Brain pericyte (primary cell): ENCODE measurements around the gene CABLES1.

ENCODE experiments used
- DNase-seq: peaks from one replicate; pipeline ENCODE4 v3.0.0-alpha.2; 2012; ENCODE audit warnings: low read depth, low spot score

CABLES1 gene

DNA sequence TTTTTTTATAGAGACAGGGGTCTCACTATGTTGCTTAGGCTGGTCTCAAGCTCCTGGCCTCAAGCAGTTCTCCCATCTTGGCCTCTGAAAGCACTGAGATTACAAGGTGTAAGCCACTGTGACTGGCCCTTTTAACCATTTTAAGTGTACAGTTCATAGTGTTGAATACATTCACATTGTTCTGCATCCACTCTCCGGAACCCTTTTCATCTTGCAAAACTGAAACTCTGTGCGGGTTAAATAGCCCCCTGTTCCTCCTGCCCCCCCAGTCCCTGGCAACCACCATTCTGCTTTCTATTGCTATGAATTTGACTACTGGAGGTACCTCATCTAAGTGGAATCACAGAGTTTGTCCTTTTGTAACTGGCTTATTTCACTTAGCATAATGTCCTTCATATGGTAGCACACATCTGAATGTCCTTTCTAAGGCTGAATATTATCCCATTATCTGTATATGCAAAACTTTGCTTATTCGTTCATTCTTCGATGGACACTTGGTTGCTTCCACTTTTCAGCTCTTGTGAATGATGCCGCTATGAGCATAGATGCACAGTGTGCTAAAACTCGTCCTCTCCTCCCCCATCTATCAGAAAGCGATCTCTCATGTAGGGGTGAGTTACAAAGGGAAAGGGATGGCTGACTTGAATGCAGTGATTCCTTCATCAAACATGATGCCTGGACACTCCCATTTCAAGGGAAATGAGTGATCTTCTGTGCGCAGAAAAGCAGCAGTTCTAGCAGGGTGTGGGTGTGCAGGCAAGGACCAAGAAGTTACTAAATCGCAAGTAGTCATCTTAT is 30.2 kb downstream of the CABLES1 start:
- no peak for DNase-seq

DNA sequence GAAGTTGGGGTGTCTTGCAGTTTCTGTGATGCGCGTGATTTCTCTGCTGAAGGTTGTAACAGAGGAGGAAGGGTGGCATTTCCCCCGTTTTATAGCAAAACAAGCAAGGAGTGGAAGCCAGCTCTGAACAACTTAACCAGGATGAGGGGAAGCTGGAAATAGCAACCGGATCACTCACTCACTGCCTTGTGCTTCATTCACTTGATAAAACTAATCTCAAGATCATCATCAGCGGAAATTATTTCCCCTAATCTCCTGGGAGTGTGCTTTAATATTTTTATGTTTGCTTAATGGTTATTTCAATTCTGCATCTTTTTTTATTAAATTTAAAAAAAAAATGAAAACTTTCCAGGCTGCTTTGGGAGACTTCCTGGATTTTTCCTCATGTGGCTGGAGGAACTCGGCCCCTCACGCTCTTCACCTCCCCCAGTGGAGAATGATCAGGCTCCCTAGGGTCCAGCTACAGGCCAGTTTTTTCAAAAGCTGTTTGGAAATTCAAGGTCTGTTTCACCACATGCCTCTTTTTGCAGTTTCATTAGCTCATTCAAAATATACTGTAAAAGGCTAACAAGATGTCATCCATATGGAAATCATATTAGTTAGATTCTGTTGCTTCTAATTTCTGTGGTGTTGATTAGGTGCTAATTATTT is 31.7 kb downstream of the CABLES1 start:
- no peak for DNase-seq

DNA sequence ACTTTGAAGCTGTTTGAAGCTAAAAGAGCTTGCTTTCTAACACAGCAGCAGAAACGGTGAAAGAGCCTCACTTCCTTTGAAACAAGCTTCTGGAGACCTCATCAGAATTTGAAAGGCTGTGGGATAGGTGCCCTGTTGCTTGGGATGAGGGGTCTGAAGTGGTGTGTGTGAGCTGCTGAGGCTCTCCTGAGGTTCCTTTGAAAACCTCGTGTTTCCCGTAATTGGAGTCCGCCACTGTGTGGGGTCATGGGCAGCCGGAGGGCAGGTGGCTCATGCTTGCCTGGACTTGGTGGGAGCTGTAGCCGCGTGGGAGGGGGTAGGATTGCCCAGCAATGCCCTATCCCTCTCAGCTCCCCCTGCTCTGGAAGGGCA is 34.4 kb downstream of the CABLES1 start:
- no peak for DNase-seq

DNA sequence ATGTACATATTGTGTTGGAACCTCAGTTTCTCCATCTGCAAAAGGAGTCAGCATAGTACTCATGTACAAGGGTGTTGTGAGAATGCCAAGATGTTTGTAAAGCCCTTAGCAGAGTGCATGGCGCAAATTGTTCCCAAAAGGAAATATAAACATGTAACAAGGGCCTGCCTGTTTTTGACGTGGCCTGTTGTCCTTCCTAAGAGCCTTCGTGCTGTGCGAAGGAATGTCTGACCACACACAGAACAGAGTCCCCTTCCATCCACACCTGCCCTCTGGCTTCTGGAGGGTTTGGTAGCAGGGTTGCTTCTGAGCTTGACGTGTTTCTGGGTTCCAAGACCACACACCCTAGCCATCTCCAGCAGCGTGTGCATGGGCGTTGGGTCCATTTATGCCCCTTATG is 34.9 kb downstream of the CABLES1 start:
- no peak for DNase-seq

DNA sequence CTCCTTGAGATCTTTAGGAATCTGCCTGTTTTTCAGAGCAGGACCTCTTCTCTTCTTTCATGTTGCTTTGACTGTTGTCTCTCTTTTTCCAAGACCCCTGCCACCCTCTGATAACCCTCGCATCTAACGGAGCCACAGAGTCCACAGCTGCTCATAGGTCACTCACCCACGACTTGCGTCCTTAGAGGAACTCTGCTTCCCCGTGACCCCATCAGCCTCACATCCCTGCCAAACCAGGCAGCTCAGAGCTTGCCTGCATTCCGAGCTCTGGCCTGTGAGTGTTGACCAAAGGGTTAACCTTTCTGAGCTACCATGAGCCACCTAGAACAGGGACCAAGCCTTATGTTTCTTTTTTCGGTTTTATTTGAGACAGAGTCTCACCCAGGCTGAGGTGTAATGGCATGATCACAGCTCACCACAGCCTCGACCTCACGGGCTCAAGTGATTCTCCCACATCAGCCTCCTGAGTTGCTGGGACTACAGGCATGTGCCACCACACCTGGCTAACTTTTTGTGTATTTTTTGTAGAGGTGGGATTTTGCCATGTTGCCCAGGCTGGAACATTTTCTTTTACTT is 36.4 kb downstream of the CABLES1 start:
- DNase-seq = no peak

DNA sequence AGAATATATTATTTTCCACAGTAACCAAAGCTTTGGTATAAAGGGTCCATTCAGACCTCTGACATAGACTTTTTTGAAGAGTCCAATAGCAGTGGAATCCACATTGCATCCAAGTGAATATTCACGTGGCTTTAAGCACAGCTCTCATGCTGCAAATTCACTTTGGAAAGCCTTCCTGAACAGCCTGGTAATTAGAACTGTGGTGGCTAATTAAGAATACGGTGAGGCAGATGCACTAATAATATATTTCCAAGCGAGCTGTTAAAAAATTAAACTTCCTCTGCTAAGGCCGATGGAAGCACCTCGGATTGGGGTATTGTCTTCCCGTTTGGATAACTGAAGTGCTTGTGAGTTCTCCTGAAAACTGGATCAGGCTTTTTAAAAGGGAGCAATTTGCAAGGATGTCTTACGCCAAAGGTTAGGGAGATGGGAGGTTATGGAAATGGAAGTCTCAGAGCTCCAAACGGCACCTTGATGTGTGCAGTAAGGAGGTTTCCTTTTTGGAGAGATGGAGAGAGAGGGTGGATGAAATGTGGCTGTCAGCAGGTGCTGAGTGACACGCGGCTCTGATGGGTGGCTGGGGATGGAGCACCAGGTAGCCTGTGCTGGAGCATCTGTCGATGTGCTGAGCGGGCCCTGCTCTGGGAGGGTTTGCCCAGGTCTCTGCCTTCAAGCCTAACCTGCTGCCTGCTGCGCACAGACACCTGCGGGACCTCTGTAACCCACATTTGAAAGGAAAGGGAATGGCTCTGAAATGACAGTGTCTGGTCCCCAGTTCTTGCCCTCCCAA is 37.5 kb downstream of the CABLES1 start:
- no peak for DNase-seq

DNA sequence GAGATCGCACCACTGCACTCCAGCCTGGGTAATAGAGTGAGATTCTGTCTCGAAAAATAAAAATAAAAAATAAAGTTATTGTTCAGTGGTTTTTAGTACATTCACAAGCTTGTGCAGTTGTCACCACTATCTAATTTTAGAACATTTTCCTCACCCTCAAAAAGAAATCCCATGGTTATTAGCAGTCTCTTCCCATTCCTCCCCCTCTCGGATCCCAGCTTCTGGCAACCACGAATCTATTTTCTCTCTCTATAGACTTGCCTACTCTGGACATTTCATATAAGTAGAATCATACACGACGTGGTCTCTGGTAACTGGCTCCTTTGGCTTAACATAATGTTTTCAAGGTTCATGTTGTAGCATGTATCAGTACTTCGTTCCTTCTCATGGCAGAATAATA is 38.6 kb downstream of the CABLES1 start:
- no peak for DNase-seq

DNA sequence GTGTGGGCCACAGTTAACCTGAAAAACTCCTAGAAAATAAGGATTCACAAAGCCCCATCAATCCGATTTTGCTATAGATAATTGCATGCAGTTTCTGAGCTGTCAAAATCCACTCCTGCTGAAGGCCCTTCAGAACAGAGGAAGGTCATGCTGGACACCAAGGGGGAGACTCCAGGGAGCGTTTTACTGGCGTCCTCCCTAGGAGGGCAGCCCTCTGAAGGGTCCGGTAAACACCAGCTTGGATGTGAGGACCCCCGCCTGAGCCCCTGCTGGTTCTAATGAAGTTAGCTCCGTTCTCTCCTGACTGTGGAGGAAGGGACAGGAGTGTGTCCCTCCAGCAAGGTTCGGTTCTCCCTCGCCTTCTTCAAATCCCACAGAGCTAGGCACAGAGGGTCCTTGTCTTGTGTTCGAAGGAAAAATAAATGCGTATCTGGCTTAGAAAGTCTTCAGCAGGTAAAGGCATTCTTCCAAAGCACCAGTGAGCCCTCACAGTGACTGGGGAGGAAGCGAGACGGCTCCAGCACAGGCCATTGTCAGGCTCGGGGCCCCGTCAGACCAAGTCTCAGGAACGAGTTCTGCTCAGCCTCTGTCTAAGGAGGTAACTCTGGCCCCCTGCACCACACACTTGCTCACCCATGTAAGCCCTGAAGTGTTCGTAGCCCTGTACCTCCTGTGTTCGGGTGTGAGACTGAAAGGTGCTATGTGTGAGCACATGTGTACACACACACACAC is 41.6 kb downstream of the CABLES1 start:
- no peak for DNase-seq

DNA sequence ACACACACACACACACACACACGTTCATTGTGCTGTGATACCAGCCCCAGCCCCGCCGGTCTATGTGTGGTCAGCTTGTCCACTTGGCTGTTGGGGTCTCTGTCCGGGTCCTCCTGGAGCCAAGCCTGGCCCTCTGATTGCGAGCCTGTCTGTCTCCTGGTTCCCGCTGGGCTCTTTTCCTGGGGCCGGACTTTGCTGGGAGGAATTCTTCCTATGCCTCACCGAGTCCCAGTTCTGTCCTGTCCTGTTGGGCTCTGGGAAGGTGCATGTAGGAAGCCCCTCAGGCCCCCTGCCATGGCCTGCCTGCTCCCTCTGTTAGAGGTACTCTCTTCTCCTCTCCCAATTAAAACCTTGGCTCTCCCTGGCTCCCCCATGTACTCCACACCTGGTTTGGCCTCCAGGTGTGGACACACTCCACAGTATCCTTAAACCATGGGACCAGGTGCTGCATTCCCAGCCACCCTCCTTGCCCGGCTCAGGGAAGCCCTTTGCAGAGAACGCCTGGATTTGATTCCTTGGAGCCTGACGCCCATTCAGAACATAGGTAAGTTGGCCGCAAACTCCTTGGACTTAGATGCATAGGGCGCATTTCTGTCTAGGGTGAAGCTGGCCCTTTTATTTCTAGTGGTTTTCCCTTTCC is 42.3 kb downstream of the CABLES1 start:
- no peak for DNase-seq

DNA sequence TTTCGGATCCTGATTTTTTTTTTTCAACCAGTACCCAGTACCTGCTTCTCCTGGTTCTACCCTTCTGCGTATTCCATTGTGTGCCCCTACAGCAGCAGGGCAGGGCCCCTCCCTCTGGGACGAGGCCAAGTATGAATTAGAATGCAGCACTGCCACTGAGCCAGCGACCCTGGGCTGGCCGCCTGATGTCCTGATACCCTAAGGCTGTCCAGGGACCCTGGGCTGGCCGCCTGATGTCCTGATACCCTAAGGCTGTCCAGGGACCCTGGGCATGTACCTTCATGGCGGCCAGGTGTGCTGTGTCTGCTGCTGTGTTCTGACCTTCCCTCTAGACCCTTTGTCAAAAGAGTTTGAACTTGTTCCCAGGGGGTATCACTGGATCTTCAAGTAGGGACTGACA is 42.9 kb downstream of the CABLES1 start:
- DNase-seq = no peak

DNA sequence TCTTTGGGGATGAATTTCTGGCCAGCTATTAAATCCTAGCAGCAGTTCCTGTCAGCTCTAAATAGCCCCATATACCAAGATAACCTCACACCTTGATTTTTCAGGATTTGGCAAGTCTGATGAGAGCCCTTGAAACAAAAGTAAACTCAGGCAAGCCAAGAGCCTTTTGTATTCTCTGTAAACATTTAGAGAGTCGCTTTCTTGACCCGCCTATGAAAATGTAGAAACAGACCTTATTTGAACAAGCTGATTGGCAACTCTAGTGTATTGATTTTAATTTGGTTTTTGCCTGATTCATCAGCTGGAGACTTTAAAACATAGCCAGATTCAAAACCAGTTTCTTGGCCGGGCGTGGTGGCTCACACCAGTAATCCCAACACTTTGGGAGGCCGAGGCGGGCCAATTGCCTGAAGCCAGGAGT is 43.4 kb downstream of the CABLES1 start:
- DNase-seq = no peak

DNA sequence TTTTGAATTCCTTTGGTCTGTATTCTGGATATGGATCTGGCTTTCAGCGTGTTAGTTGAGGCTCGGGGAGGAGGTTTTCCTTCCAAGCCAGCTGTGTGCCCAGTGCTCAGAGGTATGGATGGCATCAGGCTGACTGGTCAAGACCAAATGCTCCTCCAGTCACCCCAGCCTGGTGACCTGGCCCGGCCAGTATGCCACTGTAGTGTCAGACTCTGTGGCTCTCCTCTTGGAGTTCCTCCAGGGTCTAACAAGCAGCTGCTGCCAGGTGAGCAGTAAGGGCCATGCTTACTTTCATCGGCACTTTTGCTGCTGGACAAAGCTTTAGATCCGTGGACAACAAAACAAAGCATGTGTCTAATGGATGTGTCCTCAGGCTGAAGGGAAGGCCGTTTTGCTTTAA is 44.1 kb downstream of the CABLES1 start:
- DNase-seq = no peak

DNA sequence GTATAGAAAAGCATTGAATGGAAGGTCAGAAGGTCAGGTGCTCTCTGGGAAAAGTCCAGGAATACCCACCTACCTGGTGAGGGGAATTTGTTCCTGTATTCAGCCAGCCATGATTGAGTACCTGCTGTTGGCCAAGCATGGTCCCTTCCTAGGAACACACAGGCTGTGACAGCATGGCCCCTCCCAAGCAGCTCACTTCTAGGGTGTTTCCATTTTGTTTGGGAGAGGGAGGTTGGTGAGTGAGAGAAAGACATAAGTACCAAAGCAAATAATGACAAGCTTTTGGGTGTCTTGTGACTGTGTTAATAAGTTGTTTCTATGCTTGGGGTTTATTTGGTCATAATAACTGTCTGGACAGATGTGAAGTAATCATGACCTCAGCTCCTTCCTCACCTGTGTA is 46.3 kb downstream of the CABLES1 start:
- DNase-seq = no peak

DNA sequence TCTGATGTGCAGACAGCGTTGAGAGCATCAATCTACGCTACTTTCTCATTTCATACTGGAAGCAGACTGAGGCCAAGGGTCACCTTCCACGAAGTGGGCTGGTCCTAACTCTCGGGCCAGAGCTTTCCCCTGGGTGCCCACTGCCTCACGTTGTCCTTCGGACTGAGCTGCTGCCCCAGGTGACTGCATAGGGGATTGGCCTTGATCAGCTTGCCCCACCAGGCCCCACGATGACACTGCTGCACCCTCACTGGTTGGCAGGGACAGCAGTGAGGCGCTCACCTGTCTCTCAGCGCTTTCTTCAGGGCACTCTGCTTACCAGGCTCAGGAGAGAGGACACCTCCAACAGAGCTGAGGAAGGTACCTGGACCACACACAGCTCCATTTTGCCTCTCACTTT is 47.3 kb downstream of the CABLES1 start:
- no peak for DNase-seq

DNA sequence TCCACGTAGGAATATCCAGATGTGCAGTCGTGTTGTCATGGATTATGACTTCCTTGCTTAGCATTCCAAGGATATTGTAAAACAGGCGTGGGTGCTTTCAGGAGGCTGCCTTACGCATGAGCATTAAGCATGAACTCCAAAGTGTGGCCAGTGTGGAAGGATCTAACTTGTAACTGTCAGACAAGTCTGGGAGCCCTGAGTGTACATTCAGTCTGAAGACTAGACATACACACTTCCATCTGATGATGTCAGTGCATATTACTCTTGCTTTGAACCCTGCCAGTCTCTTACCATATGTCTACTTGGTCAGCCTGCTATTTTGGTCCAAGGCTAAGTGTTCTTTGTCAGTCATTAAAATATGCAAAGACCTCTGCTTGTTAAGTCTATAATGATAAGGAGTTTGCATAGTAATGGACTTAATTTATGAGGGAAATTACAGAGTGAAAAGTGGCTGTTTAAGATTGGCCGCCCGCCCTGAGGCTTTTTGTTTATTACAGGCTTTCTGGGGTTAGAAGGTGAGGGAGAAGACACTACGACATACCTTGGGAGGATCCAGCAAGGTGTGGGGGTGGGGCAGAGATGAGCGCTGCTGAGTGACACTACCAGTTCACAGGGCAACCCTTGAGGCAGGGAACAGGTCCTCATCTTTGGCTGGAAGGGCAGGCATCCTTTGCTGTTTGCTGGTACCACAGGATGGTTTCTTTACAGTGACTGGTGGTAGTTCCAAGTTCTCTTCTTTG is 48.3 kb downstream of the CABLES1 start:
- no peak for DNase-seq

DNA sequence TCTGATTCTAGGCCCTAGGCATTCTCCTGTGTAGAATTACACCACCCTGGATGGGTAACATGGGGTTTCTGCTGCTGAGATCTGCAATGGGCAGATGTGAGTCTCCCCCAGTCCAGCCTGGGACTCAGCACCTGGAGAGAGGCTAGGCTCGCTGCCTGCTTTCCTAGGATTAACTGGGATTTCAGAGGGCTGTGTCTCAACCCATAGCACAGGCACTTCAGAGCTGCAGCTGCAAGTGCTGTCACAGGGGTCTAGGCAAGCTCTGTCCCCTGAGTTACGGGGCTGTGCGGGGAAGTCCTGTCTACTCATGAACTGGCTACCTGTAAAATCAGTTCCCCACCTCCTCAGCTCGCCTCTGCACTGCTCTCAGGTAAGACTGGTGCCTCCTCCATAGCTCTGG is 51.5 kb downstream of the CABLES1 start:
- DNase-seq = no peak

DNA sequence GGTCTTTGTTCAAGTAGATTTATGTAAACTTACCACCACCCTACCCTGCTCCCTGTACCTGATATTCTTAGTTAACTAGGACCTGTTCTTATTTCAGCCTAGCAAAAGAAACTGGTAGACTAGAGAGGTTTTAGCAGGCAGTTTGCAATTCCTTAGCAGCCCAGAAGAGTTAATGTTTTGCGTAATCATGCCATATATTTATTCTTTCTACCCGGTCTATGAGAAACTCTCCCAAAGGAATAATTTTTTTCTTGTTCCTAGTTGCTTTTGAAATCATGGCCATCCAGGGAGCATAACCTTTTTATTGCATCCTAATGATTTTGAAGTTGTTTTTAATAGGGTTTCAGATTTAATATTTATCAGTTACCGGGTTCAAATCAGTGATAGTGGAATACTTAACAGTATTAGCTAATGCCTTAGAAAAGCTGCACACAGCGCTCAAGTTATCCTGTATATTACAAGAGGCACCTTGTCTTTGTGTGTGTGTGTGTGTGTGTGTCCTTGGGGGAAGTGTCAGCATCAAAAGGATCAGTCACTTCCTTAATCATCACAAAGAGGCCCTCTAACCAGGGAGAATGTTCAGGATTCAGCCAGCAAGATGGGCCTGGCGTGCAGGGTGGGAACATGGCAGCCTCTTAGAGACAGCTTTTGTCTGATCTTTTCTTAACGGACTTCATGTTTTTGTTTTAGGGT is 52.9 kb downstream of the CABLES1 start:
- no peak for DNase-seq

DNA sequence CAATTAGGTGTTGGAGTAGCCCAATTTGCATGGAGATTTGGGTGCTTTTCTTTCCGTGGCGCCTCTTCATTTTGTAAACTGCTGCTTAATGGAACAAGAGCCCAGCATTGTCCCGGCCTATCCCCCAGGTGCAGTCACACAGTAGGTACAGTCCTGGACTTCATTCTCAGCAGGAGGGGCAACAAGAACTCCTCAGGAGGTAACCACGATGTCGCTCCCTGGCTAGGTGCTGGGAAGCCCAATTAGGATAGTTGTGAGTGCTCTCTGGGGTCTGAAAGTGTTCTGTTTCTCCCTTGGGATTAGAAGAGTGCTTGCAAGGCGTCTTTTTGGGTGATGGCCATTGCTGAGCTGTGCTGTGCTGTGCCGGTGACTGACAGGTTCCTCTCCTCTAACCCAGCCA is 53.8 kb downstream of the CABLES1 start:
- no peak for DNase-seq

DNA sequence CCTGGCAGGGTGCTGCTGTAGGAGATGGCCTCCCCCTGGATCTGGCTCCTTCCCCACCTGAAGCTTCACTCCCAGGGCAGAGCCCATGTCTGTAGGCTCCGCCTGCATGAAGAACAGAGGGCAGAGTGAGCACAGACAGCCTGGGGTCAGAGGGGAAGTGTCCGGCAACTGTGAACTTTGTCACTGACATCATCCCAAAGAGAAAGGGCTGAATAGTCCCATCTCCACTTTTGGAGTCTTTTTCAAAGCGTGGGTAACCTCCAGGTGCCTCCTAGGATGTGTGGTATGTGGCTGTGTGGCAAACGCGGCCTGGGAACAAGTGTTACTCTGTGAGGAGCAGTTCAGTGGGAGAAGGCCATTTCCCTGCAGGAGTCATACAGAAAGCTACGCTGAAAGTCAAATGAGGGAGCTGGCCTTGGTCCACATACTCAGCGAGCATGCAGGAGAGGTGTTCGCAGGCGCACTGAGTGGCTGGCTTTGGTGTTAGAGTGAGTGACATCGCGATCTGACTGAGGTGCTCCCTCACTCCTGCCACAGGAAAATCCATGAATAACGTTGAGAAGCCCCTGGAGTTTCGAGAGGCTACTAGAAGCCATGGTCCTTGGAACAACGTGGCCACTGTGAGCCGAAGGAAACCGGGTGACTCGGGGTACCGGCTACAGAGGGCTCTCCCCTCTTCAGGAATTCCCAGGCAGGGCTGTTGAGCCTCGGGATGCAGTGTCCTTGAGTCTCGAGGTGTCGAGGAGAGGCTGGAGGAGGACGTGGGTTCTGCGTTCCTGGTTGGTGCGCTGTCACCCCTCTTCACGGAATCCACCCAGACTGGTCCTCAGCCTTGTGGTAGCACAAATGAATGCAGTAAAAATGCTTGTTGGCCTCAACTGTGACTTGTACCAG is 54.7 kb downstream of the CABLES1 start:
- no peak for DNase-seq
